HepG2 (cell line): Measurements from ENCODE around the gene FUOM. TPM values are rescaled to one million over a fixed set of nuclear protein-coding genes. Genes with fewer than 3 reads are reported as not detected.

Source experiments
- ATAC-seq: fragments of 200-7000 bp; cut with Tn5 transposase; 3 replicates; pipeline ENCODE4 v1.9.1; 2020; ENCODE audit warnings: mild to moderate bottlenecking, moderate library complexity
- BruUV-seq: library from RNA; stranded (reverse); fragments of 400-500 nt; replicated peaks from 2 replicates; lab custom pipeline; 2021; lab: Mats Ljungman, UMichigan
- CTCF ChIA-PET: fragments of 300-600 bp; formaldehyde crosslinking; extraction: SDS; loops from one replicate; lab custom pipeline; 2021; ENCODE audit warnings: low total read pairs, inconsistent platforms, low intra/inter-chr PET ratio; lab: Yijun Ruan, JAX
- POLR2A ChIA-PET: fragments of 350-600 bp; sonication (Branson Sonifier 250); formaldehyde crosslinking; loops from one replicate; lab custom pipeline; 2020; ENCODE audit warnings: antibody characterized with exemption, inconsistent platforms; lab: Yijun Ruan, JAX
- DNase-seq: peaks from one replicate; pipeline ENCODE4 v3.0.0-alpha.2; 2015; ENCODE audit warnings: low spot score
- FAIRE-seq: peaks from 3 replicates; lab custom pipeline; 2011; peaks lifted over from hg19 to GRCh38; lab: Jason Lieb, UNC
- H2AFZ ChIP-seq: one replicate; pipeline ENCODE4 v1.6.1; 2011; ENCODE audit warnings: low read length, inconsistent platforms
- H3K27ac ChIP-seq: fragments of 300-600 bp; 3 replicates; pipeline ENCODE4 v1.8.0; 2011; ENCODE audit warnings: mixed run types, mild to moderate bottlenecking, mixed read lengths, low read length, inconsistent platforms; ENCODE audit not compliant: insufficient read depth; ENCODE audit errors: extremely low read length
- H3K27me3 ChIP-seq, 2 experiments: fragments of 200-600 bp in 1 of 2; 2 replicates in 1 of 2; 3 replicates in 1 of 2; pipeline versions ENCODE4 v1.6.0 to v1.8.0; 2011; ENCODE audit warnings: low read length in 2 of 2, mild to moderate bottlenecking in 2 of 2, moderate library complexity in 2 of 2, inconsistent platforms in 1 of 2; ENCODE audit not compliant: insufficient read depth in 2 of 2, control insufficient read depth in 1 of 2
- H3K36me3 ChIP-seq, 2 experiments: fragments of 200-600 bp in 1 of 2; replicated peaks in 1 of 2; 2 replicates in 1 of 2; 3 replicates in 1 of 2; pipeline versions ENCODE4 v1.5.1 to v1.8.0; 2011; ENCODE audit warnings: low read length in 2 of 2, inconsistent platforms in 1 of 2; ENCODE audit not compliant: insufficient read depth in 2 of 2, control insufficient read depth in 1 of 2
- H3K4me1 ChIP-seq: 2 replicates; pipeline ENCODE4 v1.5.1; 2012; ENCODE audit warnings: low read length, inconsistent platforms; ENCODE audit not compliant: insufficient read depth
- H3K4me2 ChIP-seq: 2 replicates; pipeline ENCODE4 v1.6.0; 2011; ENCODE audit warnings: low read depth, low read length, inconsistent platforms
- H3K4me3 ChIP-seq, 3 experiments: fragments of 200-600 bp in 1 of 3; sonication (generic), shearing (Covaris generic) in 1 of 3; replicated peaks in 1 of 3; 2 replicates each; pipeline ENCODE4 v1.5.1; 2011 to 2016; ENCODE audit warnings: low read length in 3 of 3, inconsistent platforms in 2 of 3, low read depth in 2 of 3, mild to moderate bottlenecking in 2 of 3, control low read depth in 1 of 3, mixed read lengths in 1 of 3; ENCODE audit not compliant: insufficient read depth in 1 of 3
- H3K79me2 ChIP-seq: one replicate; pipeline ENCODE4 v1.6.1; 2011; ENCODE audit warnings: low read length, inconsistent platforms; ENCODE audit not compliant: insufficient read depth
- H3K9ac ChIP-seq: 2 replicates; pipeline ENCODE4 v1.6.0; 2011; ENCODE audit warnings: mild to moderate bottlenecking, low read depth, low read length, inconsistent platforms; ENCODE audit not compliant: insufficient read depth
- H3K9me3 ChIP-seq: 2 replicates; pipeline ENCODE4 v1.5.1; 2012; ENCODE audit warnings: mild to moderate bottlenecking, low read length
- H4K20me1 ChIP-seq: 2 replicates; pipeline ENCODE4 v1.6.0; 2011; ENCODE audit warnings: inconsistent platforms, mild to moderate bottlenecking, low read length, moderate library complexity; ENCODE audit not compliant: insufficient read depth
- FOXC1 ChIP-seq: sonication (generic); formaldehyde crosslinking; IDR thresholded peaks from 2 replicates; pipeline ENCODE4 v1.8.0; 2022; ENCODE audit warnings: mild to moderate bottlenecking, missing genetic modification reagents, borderline replicate concordance
- KDM4B ChIP-seq: sonication (generic); formaldehyde crosslinking; IDR thresholded peaks from 2 replicates; pipeline ENCODE4 v1.4.0; 2020; ENCODE audit warnings: missing genetic modification reagents
- PITX1 ChIP-seq: sonication (generic); formaldehyde crosslinking; IDR thresholded peaks from 2 replicates; pipeline ENCODE4 v1.5.1; 2020; ENCODE audit warnings: mild to moderate bottlenecking, missing genetic modification reagents
- TCF7L2 ChIP-seq: IDR thresholded peaks from 2 replicates; pipeline ENCODE4 v1.6.1; 2011; ENCODE audit warnings: mild to moderate bottlenecking, low read depth, low read length, moderate library complexity
- ZFP1 ChIP-seq: IDR thresholded peaks from 2 replicates; pipeline ENCODE4 v1.6.1; 2016
- WGBS: methylation state at CpG from one replicate; pipeline ENCODE4 v1.1.6; 2017; ENCODE audit warnings: low lambda C conversion rate; 5-methylcytosine and 5-hydroxymethylcytosine counted together
- in situ Hi-C: cut with HindIII; loops from 2 replicates; pipeline ENCODE4 v1.10.0; 2017; ENCODE audit warnings: low pct_unique_long_range_greater_than_20kb; ENCODE audit not compliant: extremely low pct_ligation_motif_present
- intact Hi-C: fragments of 100-400 bp; cut with micrococcal nuclease; formaldehyde crosslinking; loops from one replicate; pipeline ENCODE4 v1.10.0; 2022; ENCODE audit not compliant: unreplicated experiment
- polyA plus RNA-seq, 8 experiments: library from polyadenylated mRNA; depleted of rRNA in 3 of 8; stranded (reverse) in 7 of 8; unstranded in 1 of 8; fragments of >200 nt; fragmentation: Illumina TruSeq in 4 of 8; extraction: Trizol in 4 of 8; gene quantifications; 2 replicates each; pipeline versions ENCODE4 v1.2.1 to v1.2.3, GENCODE V29; 2011 to 2016; ENCODE audit warnings: low read depth in 4 of 8, missing spikeins in 1 of 8, mixed read lengths in 1 of 8; ENCODE audit not compliant: insufficient read depth in 1 of 8
- total RNA-seq, 5 experiments: library from RNA; depleted of rRNA; stranded (reverse); fragments of >200 nt; fragmentation: Illumina TruSeq; extraction: Trizol; gene quantifications; 2 replicates each; pipeline ENCODE4 v1.2.3, GENCODE V29; 2016; ENCODE audit warnings: low read depth in 1 of 5
- TF ChIP-seq, protein P1 (sequence below): sonication (generic); formaldehyde crosslinking; IDR thresholded peaks from 2 replicates; pipeline ENCODE4 v1.9.0; 2021; ENCODE audit warnings: missing genetic modification reagents, borderline replicate concordance
- TF ChIP-seq, protein P2 (sequence below): sonication (generic); formaldehyde crosslinking; IDR thresholded peaks from 2 replicates; pipeline ENCODE4 v1.8.0; 2022; ENCODE audit warnings: mild to moderate bottlenecking, missing genetic modification reagents
- TF ChIP-seq, protein P3 (sequence below): sonication (generic); formaldehyde crosslinking; conservative IDR thresholded peaks from 2 replicates; pipeline ENCODE4 v1.4.0; 2020; ENCODE audit warnings: missing genetic modification reagents
- TF ChIP-seq, protein P4 (sequence below): sonication (generic); formaldehyde crosslinking; IDR thresholded peaks from 2 replicates; pipeline ENCODE4 v1.9.0; 2021; ENCODE audit warnings: missing genetic modification reagents, mild to moderate bottlenecking, borderline replicate concordance

FUOM gene
- total and polyA plus RNA-seq, 2 of the 13 experiments (the other 11 are each of a cell fraction or from before 2014, with no cell fraction given): 27.5 to 60.4 TPM

DNA sequence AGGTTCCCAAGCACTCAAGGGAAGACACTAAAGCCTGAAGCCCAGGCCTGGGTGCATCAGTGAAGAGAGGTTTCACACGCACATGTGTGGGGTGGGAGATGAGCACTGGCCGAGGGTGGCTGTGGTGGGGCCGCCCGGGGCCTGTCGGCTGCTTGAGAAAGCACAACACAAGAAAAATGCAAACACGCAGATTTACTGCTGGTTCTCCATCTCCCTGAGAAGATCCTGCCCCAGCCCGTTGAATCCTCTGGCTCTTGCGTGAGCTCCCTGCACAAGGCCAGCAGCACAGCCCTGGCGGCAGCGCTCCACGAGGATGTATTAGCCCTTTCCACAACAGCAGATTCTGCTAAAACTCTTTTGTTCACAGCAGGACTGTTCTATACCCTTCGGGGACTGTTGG is 42.9 kb downstream of the FUOM start:
- WGBS: 77% methylated on average over 11 of the region's 12 CpGs
- H3K79me2 ChIP-seq: no peaks in the 10 kb centered on the region
- POLR2A ChIA-PET: interaction anchor here (0.6 to 0.8 kb wide), 2 partner anchors 33 to 107 kb away, joined by 3 read pairs; partner anchors contain the start of gene PRAP1
- TF ChIP-seq, protein P1, sequence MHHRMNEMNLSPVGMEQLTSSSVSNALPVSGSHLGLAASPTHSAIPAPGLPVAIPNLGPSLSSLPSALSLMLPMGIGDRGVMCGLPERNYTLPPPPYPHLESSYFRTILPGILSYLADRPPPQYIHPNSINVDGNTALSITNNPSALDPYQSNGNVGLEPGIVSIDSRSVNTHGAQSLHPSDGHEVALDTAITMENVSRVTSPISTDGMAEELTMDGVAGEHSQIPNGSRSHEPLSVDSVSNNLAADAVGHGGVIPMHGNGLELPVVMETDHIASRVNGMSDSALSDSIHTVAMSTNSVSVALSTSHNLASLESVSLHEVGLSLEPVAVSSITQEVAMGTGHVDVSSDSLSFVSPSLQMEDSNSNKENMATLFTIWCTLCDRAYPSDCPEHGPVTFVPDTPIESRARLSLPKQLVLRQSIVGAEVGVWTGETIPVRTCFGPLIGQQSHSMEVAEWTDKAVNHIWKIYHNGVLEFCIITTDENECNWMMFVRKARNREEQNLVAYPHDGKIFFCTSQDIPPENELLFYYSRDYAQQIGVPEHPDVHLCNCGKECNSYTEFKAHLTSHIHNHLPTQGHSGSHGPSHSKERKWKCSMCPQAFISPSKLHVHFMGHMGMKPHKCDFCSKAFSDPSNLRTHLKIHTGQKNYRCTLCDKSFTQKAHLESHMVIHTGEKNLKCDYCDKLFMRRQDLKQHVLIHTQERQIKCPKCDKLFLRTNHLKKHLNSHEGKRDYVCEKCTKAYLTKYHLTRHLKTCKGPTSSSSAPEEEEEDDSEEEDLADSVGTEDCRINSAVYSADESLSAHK (CRISPR knock-in tag): no peak
- TF ChIP-seq PITX1 (CRISPR knock-in tag) (no peak), KDM4B (CRISPR knock-in tag) (no peak), ZFP1 (CRISPR knock-in tag) (no peak), TCF7L2 (no peak), FOXC1 (CRISPR knock-in tag) (no peak)
- TF ChIP-seq, protein P2, sequence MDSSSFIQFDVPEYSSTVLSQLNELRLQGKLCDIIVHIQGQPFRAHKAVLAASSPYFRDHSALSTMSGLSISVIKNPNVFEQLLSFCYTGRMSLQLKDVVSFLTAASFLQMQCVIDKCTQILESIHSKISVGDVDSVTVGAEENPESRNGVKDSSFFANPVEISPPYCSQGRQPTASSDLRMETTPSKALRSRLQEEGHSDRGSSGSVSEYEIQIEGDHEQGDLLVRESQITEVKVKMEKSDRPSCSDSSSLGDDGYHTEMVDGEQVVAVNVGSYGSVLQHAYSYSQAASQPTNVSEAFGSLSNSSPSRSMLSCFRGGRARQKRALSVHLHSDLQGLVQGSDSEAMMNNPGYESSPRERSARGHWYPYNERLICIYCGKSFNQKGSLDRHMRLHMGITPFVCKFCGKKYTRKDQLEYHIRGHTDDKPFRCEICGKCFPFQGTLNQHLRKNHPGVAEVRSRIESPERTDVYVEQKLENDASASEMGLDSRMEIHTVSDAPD: no peak
- TF ChIP-seq, protein P3, sequence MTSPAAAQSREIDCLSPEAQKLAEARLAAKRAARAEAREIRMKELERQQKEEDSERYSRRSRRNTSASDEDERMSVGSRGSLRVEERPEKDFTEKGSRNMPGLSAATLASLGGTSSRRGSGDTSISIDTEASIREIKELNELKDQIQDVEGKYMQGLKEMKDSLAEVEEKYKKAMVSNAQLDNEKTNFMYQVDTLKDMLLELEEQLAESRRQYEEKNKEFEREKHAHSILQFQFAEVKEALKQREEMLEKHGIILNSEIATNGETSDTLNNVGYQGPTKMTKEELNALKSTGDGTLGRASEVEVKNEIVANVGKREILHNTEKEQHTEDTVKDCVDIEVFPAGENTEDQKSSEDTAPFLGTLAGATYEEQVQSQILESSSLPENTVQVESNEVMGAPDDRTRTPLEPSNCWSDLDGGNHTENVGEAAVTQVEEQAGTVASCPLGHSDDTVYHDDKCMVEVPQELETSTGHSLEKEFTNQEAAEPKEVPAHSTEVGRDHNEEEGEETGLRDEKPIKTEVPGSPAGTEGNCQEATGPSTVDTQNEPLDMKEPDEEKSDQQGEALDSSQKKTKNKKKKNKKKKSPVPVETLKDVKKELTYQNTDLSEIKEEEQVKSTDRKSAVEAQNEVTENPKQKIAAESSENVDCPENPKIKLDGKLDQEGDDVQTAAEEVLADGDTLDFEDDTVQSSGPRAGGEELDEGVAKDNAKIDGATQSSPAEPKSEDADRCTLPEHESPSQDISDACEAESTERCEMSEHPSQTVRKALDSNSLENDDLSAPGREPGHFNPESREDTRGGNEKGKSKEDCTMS (CRISPR knock-in tag): no peak
- TF ChIP-seq, protein P4, sequence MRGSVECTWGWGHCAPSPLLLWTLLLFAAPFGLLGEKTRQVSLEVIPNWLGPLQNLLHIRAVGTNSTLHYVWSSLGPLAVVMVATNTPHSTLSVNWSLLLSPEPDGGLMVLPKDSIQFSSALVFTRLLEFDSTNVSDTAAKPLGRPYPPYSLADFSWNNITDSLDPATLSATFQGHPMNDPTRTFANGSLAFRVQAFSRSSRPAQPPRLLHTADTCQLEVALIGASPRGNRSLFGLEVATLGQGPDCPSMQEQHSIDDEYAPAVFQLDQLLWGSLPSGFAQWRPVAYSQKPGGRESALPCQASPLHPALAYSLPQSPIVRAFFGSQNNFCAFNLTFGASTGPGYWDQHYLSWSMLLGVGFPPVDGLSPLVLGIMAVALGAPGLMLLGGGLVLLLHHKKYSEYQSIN (CRISPR knock-in tag): no peak
- DNase-seq: no peak
- no peaks in the 10 kb centered on the region for H4K20me1 ChIP-seq
- no peak overlapping the region for H3K27ac ChIP-seq
- no TSS peak for BruUV-seq
- no peaks in the 10 kb centered on the region for H3K9me3 ChIP-seq
- peaks cover 13 to 26% of the 10 kb centered on the region in 2 experiments; a peak in 4 of 5 replicates for H3K36me3 ChIP-seq
- no peak overlapping the region for H3K9ac ChIP-seq
- CTCF ChIA-PET: no interaction called here
- peaks cover 0 to 9% of the 10 kb centered on the region in 2 experiments; a peak in 2 of 5 replicates for H3K27me3 ChIP-seq
- intact Hi-C loops (no loop called here), in situ Hi-C loops (no loop called here)
- ATAC-seq: no peak
- H3K4me3 ChIP-seq: no peak overlapping the region
- no peak overlapping the region for H2AFZ ChIP-seq
- H3K4me1 ChIP-seq: peaks cover 15% of the 10 kb centered on the region
- no peak overlapping the region for H3K4me2 ChIP-seq
- no peak for FAIRE-seq
